Measurements from ENCODE around the gene FBRS.

GRCh38 chr16:30633526-30633925, 24.7 kb upstream of the FBRS start:
- TF ChIP-seq CTCF (IDR thresholded peaks at IDR 0.05) (no peak), MXI1 (IDR thresholded peaks at IDR 0.05; ENCODE audit: low read depth, low read length) (no peak), USF2 (IDR thresholded peaks at IDR 0.05; ENCODE audit: borderline replicate concordance, low read depth, low read length) (no peak), EP300 (IDR thresholded peaks at IDR 0.05; ENCODE audit: borderline replicate concordance in 1 of 2, low read depth in 1 of 2, low read length in 1 of 2) (no peak), REST (IDR thresholded peaks at IDR 0.05; ENCODE audit: low read depth, low read length) (no peak), MAX (IDR thresholded peaks at IDR 0.05; ENCODE audit: low read depth) (no peak)

All from SK-N-SH (cell line).